ENCODE measurements around the gene ATP8B2.
"Not testable (repeated sequence)": the region's sequence is repeated elsewhere in the genome, so short reads cannot be mapped to it uniquely, and the experiment has no call there.

The ATP8B2 gene

GRCh38 chr1:154321609-154321934, 3.8 kb upstream of the ATP8B2 start:
- in situ Hi-C loops (cut with MboI; ENCODE audit: low sequenced_read_pairs): not testable (repeated sequence)

GRCh38 chr1:154323493-154323892, 1.8 kb upstream of the ATP8B2 start:
- in situ Hi-C loops (cut with MboI; ENCODE audit: low sequenced_read_pairs): no loop called here

GRCh38 chr1:154324241-154324640, 1.1 kb upstream of the ATP8B2 start:
- in situ Hi-C loops (cut with MboI; ENCODE audit: low sequenced_read_pairs): no loop called here

- in situ Hi-C loops (cut with MboI; ENCODE audit: low sequenced_read_pairs): no loop called here
These were observed 539 bp downstream of the ATP8B2 start for GRCh38 chr1:154325583-154326545.

GRCh38 chr1:154326546-154327465, 1.5 kb downstream of the ATP8B2 start:
- in situ Hi-C loops (cut with MboI; ENCODE audit: low sequenced_read_pairs): no loop called here

- in situ Hi-C loops (cut with MboI; ENCODE audit: low sequenced_read_pairs): no loop called here
These were observed 2.4 kb downstream of the ATP8B2 start for GRCh38 chr1:154327466-154328317.

- in situ Hi-C loops (cut with MboI; ENCODE audit: low sequenced_read_pairs): no loop called here
These were observed 3.2 kb downstream of the ATP8B2 start for GRCh38 chr1:154328318-154329151.

- in situ Hi-C loops (cut with MboI; ENCODE audit: low sequenced_read_pairs): no loop called here
These were observed 3.8 kb downstream of the ATP8B2 start for GRCh38 chr1:154329152-154329521.

- in situ Hi-C loops (cut with MboI; ENCODE audit: low sequenced_read_pairs): no loop called here
These were observed 4.3 kb downstream of the ATP8B2 start for GRCh38 chr1:154329551-154330131.

GRCh38 chr1:154330669-154331068, 5.3 kb downstream of the ATP8B2 start:
- in situ Hi-C loops (cut with MboI; ENCODE audit: low sequenced_read_pairs): no loop called here

GRCh38 chr1:154334079-154335024, 9.0 kb downstream of the ATP8B2 start:
- in situ Hi-C loops (cut with MboI; ENCODE audit: low sequenced_read_pairs): no loop called here

GRCh38 chr1:154335025-154335714, 9.8 kb downstream of the ATP8B2 start:
- in situ Hi-C loops (cut with MboI; ENCODE audit: low sequenced_read_pairs): no loop called here

GRCh38 chr1:154337253-154337894, 12.0 kb downstream of the ATP8B2 start:
- in situ Hi-C loops (cut with MboI; ENCODE audit: low sequenced_read_pairs): no loop called here

GRCh38 chr1:154338875-154339274, 13.6 kb downstream of the ATP8B2 start:
- in situ Hi-C loops (cut with MboI; ENCODE audit: low sequenced_read_pairs): no loop called here

- in situ Hi-C loops (cut with MboI; ENCODE audit: low sequenced_read_pairs): not testable (repeated sequence)
These were observed 16.0 kb downstream of the ATP8B2 start for GRCh38 chr1:154341366-154341765.

- in situ Hi-C loops (cut with MboI; ENCODE audit: low sequenced_read_pairs): no loop called here
These were observed 16.8 kb downstream of the ATP8B2 start for GRCh38 chr1:154342132-154342531.

GRCh38 chr1:154342836-154343472, 17.6 kb downstream of the ATP8B2 start:
- in situ Hi-C loops (cut with MboI; ENCODE audit: low sequenced_read_pairs): no loop called here
